B cell (primary cell): Measurements from ENCODE around the gene SUSD3. TPM values are rescaled to one million over a fixed set of nuclear protein-coding genes. Genes with fewer than 3 reads are reported as not detected.

Experiments
- ATAC-seq: fragments of 200-7000 bp; cut with Tn5 transposase; one replicate; pipeline ENCODE4 v1.10.0; 2021; ENCODE audit warnings: low read depth, mild to moderate bottlenecking, moderate number of reproducible peaks, moderate library complexity
- CTCF ChIA-PET: fragments of 350-600 bp; sonication (Branson Sonifier 250); formaldehyde crosslinking; loops from one replicate; lab custom pipeline; 2021; ENCODE audit warnings: antibody characterized with exemption, inconsistent platforms; lab: Charles Lee
- POLR2A ChIA-PET: fragments of 350-600 bp; sonication (Branson Sonifier 250); formaldehyde crosslinking; loops from one replicate; lab custom pipeline; 2021; ENCODE audit warnings: antibody characterized with exemption; lab: Charles Lee
- DNase-seq: peaks from one replicate; pipeline ENCODE4 v3.0.0; 2013
- H2AFZ ChIP-seq: 2 replicates; pipeline ENCODE4 v1.6.1; 2012; ENCODE audit warnings: mild to moderate bottlenecking, low read depth, low read length; ENCODE audit not compliant: insufficient read depth, poor library complexity, severe bottlenecking
- H3K27ac ChIP-seq, 2 donors: 1 replicate in 1 of 2; 2 replicates in 1 of 2; pipeline ENCODE4 v1.5.1; 2012 to 2013; ENCODE audit warnings: low read length in 2 of 2, mild to moderate bottlenecking in 2 of 2, moderate library complexity in 1 of 2
- H3K27me3 ChIP-seq, 4 experiments: fragments of 200-600 bp in 1 of 4; sonication (generic) in 1 of 4; replicated peaks in 1 of 4; 1 replicate in 2 of 4; 2 replicates in 2 of 4; pipeline versions ENCODE4 v1.6.1 to v1.7.0; 2013 to 2016; ENCODE audit warnings: low read length in 3 of 4, mild to moderate bottlenecking in 2 of 4, mixed read lengths in 1 of 4, moderate library complexity in 1 of 4; ENCODE audit not compliant: insufficient read depth in 4 of 4, control insufficient read depth in 3 of 4; ENCODE audit errors: control extremely low read depth in 1 of 4
- H3K36me3 ChIP-seq, 2 experiments: replicated peaks in 1 of 2; 1 replicate in 1 of 2; 2 replicates in 1 of 2; pipeline versions ENCODE4 v1.6.1 to v1.7.1; 2013; ENCODE audit warnings: low read length in 1 of 2; ENCODE audit not compliant: insufficient read depth in 2 of 2, control insufficient read depth in 1 of 2; ENCODE audit errors: control extremely low read depth in 1 of 2, extremely low read depth in 1 of 2
- H3K4me1 ChIP-seq, 2 donors: fragments of 200-600 bp in 1 of 2; sonication (generic) in 1 of 2; 1 replicate in 1 of 2; 2 replicates in 1 of 2; pipeline versions ENCODE4 v1.5.1 to v1.6.1; 2013 to 2017; ENCODE audit warnings: low read length in 2 of 2; ENCODE audit not compliant: control insufficient read depth in 2 of 2, insufficient read depth in 2 of 2
- H3K4me2 ChIP-seq: replicated peaks from 2 replicates; pipeline ENCODE3; 2012; ENCODE audit warnings: mild to moderate bottlenecking, low read depth, low read length; ENCODE audit not compliant: poor library complexity, severe bottlenecking
- H3K4me3 ChIP-seq, 5 experiments: fragments of 200-600 bp in 1 of 5; sonication (generic) in 1 of 5; 1 replicate in 3 of 5; 2 replicates in 2 of 5; pipeline versions ENCODE4 v1.5.1 to v1.7.0; 2011 to 2016; ENCODE audit warnings: low read length in 4 of 5, mild to moderate bottlenecking in 4 of 5, low read depth in 2 of 5, control low read depth in 1 of 5, moderate library complexity in 1 of 5; ENCODE audit not compliant: insufficient read depth in 1 of 5; ENCODE audit errors: control extremely low read depth in 1 of 5, extremely low read depth in 1 of 5
- H3K79me2 ChIP-seq: fragments of 200-600 bp; sonication (generic); one replicate; pipeline ENCODE4 v1.6.0; 2016; ENCODE audit warnings: low read length; ENCODE audit not compliant: control insufficient read depth, insufficient read depth
- H3K9ac ChIP-seq: fragments of 200-600 bp; sonication (generic); 2 replicates; pipeline ENCODE4 v1.6.1; 2017; ENCODE audit warnings: mild to moderate bottlenecking, low read length, moderate library complexity
- H3K9me3 ChIP-seq, 3 donors: one replicate each; pipeline versions ENCODE4 v1.6.1 to v1.7.1; 2013; ENCODE audit warnings: low read length in 2 of 3; ENCODE audit not compliant: control insufficient read depth in 2 of 3, insufficient read depth in 1 of 3; ENCODE audit errors: control extremely low read depth in 1 of 3
- H4K20me1 ChIP-seq: 2 replicates; pipeline ENCODE4 v1.6.0; 2012; ENCODE audit warnings: mild to moderate bottlenecking, low read length; ENCODE audit not compliant: insufficient read depth, control insufficient read depth, poor library complexity, severe bottlenecking
- H3K27ac Mint-ChIP-seq: one replicate; pipeline ENCODE4 v1.8.0; 2021; ENCODE audit warnings: mixed read lengths
- H3K27me3 Mint-ChIP-seq: one replicate; pipeline ENCODE4 v1.8.0; 2021; ENCODE audit warnings: mixed read lengths
- H3K4me1 Mint-ChIP-seq: one replicate; pipeline ENCODE4 v1.8.0; 2021; ENCODE audit warnings: mixed read lengths
- H3K4me3 Mint-ChIP-seq: one replicate; pipeline ENCODE4 v1.8.0; 2021; ENCODE audit warnings: mixed read lengths
- H3K9me3 Mint-ChIP-seq: one replicate; pipeline ENCODE4 v1.8.0; 2022; ENCODE audit warnings: mixed read lengths; ENCODE audit not compliant: insufficient read depth
- CTCF ChIP-seq: fragments of 200-600 bp; IDR thresholded peaks from one replicate; pipeline ENCODE4 v1.8.0; 2022; ENCODE audit warnings: antibody characterized with exemption, mild to moderate bottlenecking
- EZH2 ChIP-seq: IDR thresholded peaks from 2 replicates; pipeline ENCODE4 v1.6.1; 2012; ENCODE audit warnings: borderline replicate concordance, low read depth, mild to moderate bottlenecking, moderate library complexity, low read length; ENCODE audit not compliant: insufficient read depth, poor library complexity, severe bottlenecking
- WGBS: methylation state at CpG from one replicate; pipeline ENCODE4 v1.1.5; 2013; ENCODE audit warnings: missing lambda C conversion rate; ENCODE audit not compliant: insufficient coverage; 5-methylcytosine and 5-hydroxymethylcytosine counted together
- intact Hi-C: fragments of 100-400 bp; cut with micrococcal nuclease; formaldehyde crosslinking; loops from one replicate; pipeline ENCODE4 v1.10.0; 2022
- polyA plus RNA-seq: library from polyadenylated mRNA; depleted of rRNA; stranded (reverse); fragments of >200 nt; gene quantifications from 2 replicates; pipeline ENCODE4 v1.2.3, GENCODE V29; 2012
- total RNA-seq, 2 donors: library from RNA; stranded (reverse); fragments of 120-200 nt in 1 of 2; gene quantifications; 1 replicate in 1 of 2; 2 replicates in 1 of 2; pipeline versions ENCODE4 v1.2.3 to v1.2.4, GENCODE V29; 2013 to 2022

The SUSD3 gene
- total and polyA plus RNA-seq, 2 donors (not counting 1 experiment from before 2014, with no cell fraction given), result 41.0 to 85.0 TPM

GRCh38 chr9:93039456-93039855, 19.0 kb upstream of the SUSD3 start:
- ChIA-PET CTCF (interaction anchor here (1.0 kb wide), 1 partner anchor 25 kb away, joined by 3 read pairs; no protein-coding TSS in a partner anchor), POLR2A (interaction anchor here (1.0 kb wide), 1 partner anchor 17 kb away, joined by 10 read pairs; no protein-coding TSS in a partner anchor)
- Histone ChIP-seq H3K9me3 (peaks cover 0 to 7% (median 0%) of the 10 kb centered on the region in 3 donors), H3K4me2 (no peak overlapping the region), H2AFZ (no peak overlapping the region), H3K79me2 (no peaks in the 10 kb centered on the region), H3K36me3 (peaks cover 0 to 24% of the 10 kb centered on the region in 2 experiments), H3K27me3 (no peaks in the 10 kb centered on the region), H4K20me1 (no peaks in the 10 kb centered on the region), H3K9ac (no peak overlapping the region), H3K4me3 (no peak overlapping the region), H3K27ac (no peak overlapping the region), H3K4me1 (peaks cover 15 to 34% of the 10 kb centered on the region in 2 donors)
- no peak for DNase-seq
- Mint-ChIP-seq H3K9me3 (no peaks in the 10 kb centered on the region), H3K27me3 (no peaks in the 10 kb centered on the region), H3K27ac (peak overlapping the region; percentile 15), H3K4me3 (no peak overlapping the region), H3K4me1 (peaks cover 44% of the 10 kb centered on the region)
- no peak for ATAC-seq
- WGBS, result 96% methylated on average over 5 of the region's 6 CpGs
- intact Hi-C loops, result no loop called here
- TF ChIP-seq CTCF (no peak), EZH2 (no peak)

GRCh38 chr9:93039976-93040375, 18.5 kb upstream of the SUSD3 start:
- Mint-ChIP-seq H3K27ac (no peak overlapping the region), H3K27me3 (no peaks in the 10 kb centered on the region), H3K4me3 (no peak overlapping the region), H3K4me1 (peaks cover 44% of the 10 kb centered on the region), H3K9me3 (no peaks in the 10 kb centered on the region)
- no peak overlapping the region for H3K4me3 ChIP-seq
- no peaks in the 10 kb centered on the region for H3K79me2 ChIP-seq
- peaks cover 15 to 34% of the 10 kb centered on the region in 2 donors for H3K4me1 ChIP-seq
- ChIA-PET POLR2A (interaction anchor here (1.0 kb wide), 1 partner anchor 17 kb away, joined by 10 read pairs; no protein-coding TSS in a partner anchor), CTCF (no interaction called here)
- H3K9ac ChIP-seq, result no peak overlapping the region
- no peak for DNase-seq
- peaks cover 0 to 7% (median 0%) of the 10 kb centered on the region in 3 donors for H3K9me3 ChIP-seq
- H3K4me2 ChIP-seq, result no peak overlapping the region
- H4K20me1 ChIP-seq, result no peaks in the 10 kb centered on the region
- no peak overlapping the region for H3K27ac ChIP-seq
- H2AFZ ChIP-seq, result no peak overlapping the region
- 84% methylated on average over 9 of the region's 10 CpGs for WGBS
- H3K36me3 ChIP-seq, result peaks cover 0 to 18% of the 10 kb centered on the region in 2 experiments
- intact Hi-C loops, result no loop called here
- ATAC-seq, result no peak
- H3K27me3 ChIP-seq, result no peaks in the 10 kb centered on the region
- TF ChIP-seq CTCF (no peak), EZH2 (no peak)
